ENCODE data around the gene PSMB1.

Gene PSMB1

DNA sequence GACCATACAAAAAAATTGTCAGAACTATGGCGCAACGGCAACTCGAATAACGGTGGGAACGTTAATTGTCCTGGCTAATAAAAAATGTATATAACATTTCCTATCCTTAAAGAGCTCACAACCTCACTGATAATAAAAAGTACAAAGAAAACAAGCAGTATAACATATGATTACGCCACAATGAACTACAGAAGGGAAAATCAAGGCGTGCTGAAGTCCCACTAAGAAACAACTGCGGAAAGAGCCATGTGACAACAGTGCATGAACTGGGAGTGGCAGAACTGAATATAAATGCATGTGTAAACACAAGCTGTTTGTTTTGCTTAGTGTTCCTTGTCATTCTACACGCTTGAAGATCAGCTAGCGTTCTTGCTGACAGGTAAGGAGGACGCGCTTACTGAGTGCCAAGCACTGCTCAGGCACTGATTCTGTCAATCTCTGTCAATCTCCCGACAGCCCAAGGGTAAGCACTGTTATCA is 466 bp upstream of the PSMB1 start:
- Mint-ChIP-seq H3K27ac (no peak overlapping the region), H3K4me3 (no peak overlapping the region), H3K9me3 (no peaks in the 10 kb centered on the region), H3K27me3 (ENCODE audit: low read depth, poor library complexity) (no peaks in the 10 kb centered on the region), H3K4me1 (no peaks in the 10 kb centered on the region), H3K36me3 (ENCODE audit: low read depth) (peaks cover 26% of the 10 kb centered on the region)
- TF ChIP-seq, protein P1, sequence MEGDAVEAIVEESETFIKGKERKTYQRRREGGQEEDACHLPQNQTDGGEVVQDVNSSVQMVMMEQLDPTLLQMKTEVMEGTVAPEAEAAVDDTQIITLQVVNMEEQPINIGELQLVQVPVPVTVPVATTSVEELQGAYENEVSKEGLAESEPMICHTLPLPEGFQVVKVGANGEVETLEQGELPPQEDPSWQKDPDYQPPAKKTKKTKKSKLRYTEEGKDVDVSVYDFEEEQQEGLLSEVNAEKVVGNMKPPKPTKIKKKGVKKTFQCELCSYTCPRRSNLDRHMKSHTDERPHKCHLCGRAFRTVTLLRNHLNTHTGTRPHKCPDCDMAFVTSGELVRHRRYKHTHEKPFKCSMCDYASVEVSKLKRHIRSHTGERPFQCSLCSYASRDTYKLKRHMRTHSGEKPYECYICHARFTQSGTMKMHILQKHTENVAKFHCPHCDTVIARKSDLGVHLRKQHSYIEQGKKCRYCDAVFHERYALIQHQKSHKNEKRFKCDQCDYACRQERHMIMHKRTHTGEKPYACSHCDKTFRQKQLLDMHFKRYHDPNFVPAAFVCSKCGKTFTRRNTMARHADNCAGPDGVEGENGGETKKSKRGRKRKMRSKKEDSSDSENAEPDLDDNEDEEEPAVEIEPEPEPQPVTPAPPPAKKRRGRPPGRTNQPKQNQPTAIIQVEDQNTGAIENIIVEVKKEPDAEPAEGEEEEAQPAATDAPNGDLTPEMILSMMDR (IDR thresholded peaks at IDR 0.05): no peak
- DNase-seq: no peak

DNA sequence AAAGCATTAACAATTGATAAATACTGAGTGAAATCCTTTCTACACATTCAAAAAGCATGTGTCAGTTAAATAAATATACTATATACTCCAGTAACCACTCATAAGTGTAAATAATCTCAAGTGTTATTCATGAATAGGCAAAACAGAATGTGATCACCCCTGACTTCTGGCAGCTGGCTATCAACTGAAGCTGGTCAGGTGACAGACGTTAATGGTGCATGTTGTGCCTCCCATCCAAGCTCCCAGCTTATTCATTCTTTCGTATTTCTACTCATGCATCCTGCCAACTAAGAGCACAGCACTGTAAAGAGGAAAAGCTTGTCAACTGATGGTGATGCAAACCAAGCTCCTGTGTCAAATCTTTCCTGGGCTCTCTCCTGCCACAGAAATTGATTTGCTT is 7.7 kb downstream of the PSMB1 start:
- no peak overlapping the region for H3K4me3 Mint-ChIP-seq
- H3K27ac Mint-ChIP-seq: no peak overlapping the region
- peaks cover 77% of the 10 kb centered on the region for H3K36me3 Mint-ChIP-seq (ENCODE audit: low read depth)
- no peaks in the 10 kb centered on the region for H3K27me3 Mint-ChIP-seq (ENCODE audit: low read depth, poor library complexity)
- TF ChIP-seq, protein P1 (IDR thresholded peaks at IDR 0.05): no peak
- H3K4me1 Mint-ChIP-seq: no peaks in the 10 kb centered on the region
- DNase-seq: no peak
- H3K9me3 Mint-ChIP-seq: no peaks in the 10 kb centered on the region

DNA sequence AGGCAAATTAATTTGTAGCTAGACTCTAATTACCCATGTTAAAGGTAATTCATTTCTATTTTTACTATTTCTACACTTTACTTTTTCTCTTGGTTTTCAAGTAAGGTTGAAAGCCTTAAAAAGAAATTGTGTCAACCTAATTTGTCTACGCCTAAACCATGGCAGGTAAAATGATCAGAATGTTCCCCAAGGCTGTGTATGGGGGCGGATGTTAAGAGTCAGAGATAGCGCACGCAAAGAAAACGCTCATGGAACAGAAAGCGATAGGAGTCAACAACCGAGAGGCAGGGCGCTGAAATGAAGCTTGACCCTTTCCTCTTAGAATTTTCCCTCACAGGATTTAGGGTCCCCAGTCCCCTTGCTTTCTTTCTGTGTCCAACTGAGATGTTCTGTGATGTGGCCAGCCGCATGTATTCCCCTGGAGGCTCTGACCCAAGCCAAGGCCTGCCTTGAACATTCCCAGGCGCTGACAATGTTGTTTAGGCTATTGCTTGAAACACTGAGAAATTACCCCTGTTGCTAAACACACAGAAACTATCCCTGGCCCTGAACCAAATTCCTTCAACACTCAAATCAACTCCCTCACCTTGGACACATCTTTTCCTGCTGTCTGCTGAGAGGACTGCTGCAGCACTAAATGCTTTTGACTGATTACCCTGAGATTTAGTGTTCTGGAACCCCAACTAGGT is 10.9 kb downstream of the PSMB1 start:
- TF ChIP-seq, protein P1 (IDR thresholded peaks at IDR 0.05): no peak
- Mint-ChIP-seq H3K4me1 (no peaks in the 10 kb centered on the region), H3K27ac (peak overlapping the region; percentile 19)

DNA sequence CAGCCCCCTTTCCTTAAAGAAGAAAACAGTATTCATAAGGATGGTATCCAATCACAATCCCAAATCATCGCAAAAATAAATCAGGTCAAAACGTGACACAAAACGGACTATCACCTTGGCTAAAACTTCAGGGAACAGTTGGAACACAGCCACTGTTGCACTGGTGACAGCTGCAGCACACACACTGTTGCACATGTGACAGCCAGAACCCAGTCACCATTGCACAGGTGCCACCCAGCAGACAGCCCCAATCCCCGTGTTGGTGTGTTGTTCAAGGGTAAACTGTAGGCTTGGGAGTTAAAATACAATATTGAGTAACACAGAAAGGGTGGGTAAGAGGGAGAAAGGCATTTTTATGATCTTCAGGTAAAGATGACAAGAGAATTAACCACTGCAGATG is 15.8 kb downstream of the PSMB1 start:
- H3K4me3 Mint-ChIP-seq: no peak overlapping the region
- no peaks in the 10 kb centered on the region for H3K4me1 Mint-ChIP-seq
- H3K27ac Mint-ChIP-seq: no peak overlapping the region
- no peaks in the 10 kb centered on the region for H3K27me3 Mint-ChIP-seq (ENCODE audit: low read depth, poor library complexity)
- TF ChIP-seq, protein P1 (IDR thresholded peaks at IDR 0.05): no peak
- no peaks in the 10 kb centered on the region for H3K9me3 Mint-ChIP-seq
- DNase-seq: no peak
- H3K36me3 Mint-ChIP-seq (ENCODE audit: low read depth): peaks cover 64% of the 10 kb centered on the region

More for the DNA sequence above, 10.9 kb downstream of the PSMB1 start:
- Mint-ChIP-seq H3K27me3 (ENCODE audit: low read depth, poor library complexity) (no peaks in the 10 kb centered on the region), H3K9me3 (no peaks in the 10 kb centered on the region), H3K36me3 (ENCODE audit: low read depth) (peaks cover 81% of the 10 kb centered on the region), H3K4me3 (no peak overlapping the region)
- DNase-seq: no peak

DNA sequence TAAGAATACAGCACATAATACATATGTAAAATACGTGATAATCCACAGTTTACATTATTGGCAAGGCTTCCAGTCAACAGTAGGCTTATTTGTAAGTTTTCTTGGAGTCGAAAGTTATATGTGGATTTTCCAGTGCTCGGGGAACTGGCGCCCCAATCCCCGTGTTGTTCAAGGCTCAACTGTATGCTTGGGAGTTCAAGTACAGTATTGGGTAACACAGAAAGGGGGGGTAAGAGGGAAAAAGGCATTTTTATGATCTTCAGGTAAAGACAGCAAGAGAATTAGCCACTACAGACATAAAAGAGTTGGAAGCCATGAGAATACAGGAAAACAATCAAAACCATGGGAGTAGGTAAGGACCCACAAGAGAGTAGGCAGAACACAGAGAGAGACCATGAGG is 16.4 kb downstream of the PSMB1 start:
- H3K4me3 Mint-ChIP-seq: no peak overlapping the region
- H3K9me3 Mint-ChIP-seq: no peaks in the 10 kb centered on the region
- H3K27me3 Mint-ChIP-seq (ENCODE audit: low read depth, poor library complexity): no peaks in the 10 kb centered on the region
- DNase-seq: no peak
- no peaks in the 10 kb centered on the region for H3K4me1 Mint-ChIP-seq
- TF ChIP-seq, protein P1 (IDR thresholded peaks at IDR 0.05): no peak
- H3K36me3 Mint-ChIP-seq (ENCODE audit: low read depth): peaks cover 60% of the 10 kb centered on the region
- H3K27ac Mint-ChIP-seq: no peak overlapping the region

DNA sequence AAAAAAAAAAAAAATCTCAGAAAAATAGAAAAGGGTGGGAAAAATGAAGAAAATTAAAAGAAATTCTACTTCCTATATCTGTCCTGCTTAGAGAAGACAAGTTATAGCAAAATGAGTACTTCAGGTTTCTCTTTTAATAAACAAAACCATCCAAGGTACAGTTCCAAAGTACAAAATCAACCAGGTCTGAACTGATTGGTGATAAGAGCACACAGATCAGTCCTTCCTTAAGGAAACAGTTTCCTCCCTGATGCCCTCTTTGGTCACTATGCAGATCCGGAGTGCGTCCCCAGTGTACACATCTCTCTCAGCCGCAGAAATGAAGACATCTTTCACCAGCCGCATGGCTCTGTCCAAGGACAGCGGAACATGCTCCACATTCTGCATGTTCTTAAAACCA is 18.1 kb downstream of the PSMB1 start:
- DNase-seq: no peak
- H3K36me3 Mint-ChIP-seq (ENCODE audit: low read depth): peaks cover 45% of the 10 kb centered on the region
- TF ChIP-seq, protein P1 (IDR thresholded peaks at IDR 0.05): no peak

More for the DNA sequence above, 18.1 kb downstream of the PSMB1 start:
- no peak overlapping the region for H3K27ac Mint-ChIP-seq
- H3K27me3 Mint-ChIP-seq (ENCODE audit: low read depth, poor library complexity): no peaks in the 10 kb centered on the region
- peaks cover under 1% of the 10 kb centered on the region for H3K4me1 Mint-ChIP-seq
- H3K4me3 Mint-ChIP-seq: no peak overlapping the region
- no peaks in the 10 kb centered on the region for H3K9me3 Mint-ChIP-seq

All from nephron progenitor cell (in vitro differentiated cells).